GM19438 (cell line): ENCODE data around the gene GNB1L.

Experiments
- ATAC-seq: cut with Tn5 transposase; IDR thresholded peaks from one replicate; pipeline ENCODE4 v1.9.1; 2021; ENCODE audit warnings: low read depth; ENCODE audit not compliant: unreplicated experiment

The GNB1L gene

GRCh38 chr22:19755145-19755710 is 99.4 kb downstream of the GNB1L start:
- ATAC-seq = no peak

- no peak for ATAC-seq
Measured at GRCh38 chr22:19754701-19755144, 100.0 kb downstream of the GNB1L start.

- no peak for ATAC-seq
Measured at GRCh38 chr22:19753996-19754700, 100.5 kb downstream of the GNB1L start.

GRCh38 chr22:19753090-19753842 is 101.4 kb downstream of the GNB1L start:
- no peak for ATAC-seq

DNA sequence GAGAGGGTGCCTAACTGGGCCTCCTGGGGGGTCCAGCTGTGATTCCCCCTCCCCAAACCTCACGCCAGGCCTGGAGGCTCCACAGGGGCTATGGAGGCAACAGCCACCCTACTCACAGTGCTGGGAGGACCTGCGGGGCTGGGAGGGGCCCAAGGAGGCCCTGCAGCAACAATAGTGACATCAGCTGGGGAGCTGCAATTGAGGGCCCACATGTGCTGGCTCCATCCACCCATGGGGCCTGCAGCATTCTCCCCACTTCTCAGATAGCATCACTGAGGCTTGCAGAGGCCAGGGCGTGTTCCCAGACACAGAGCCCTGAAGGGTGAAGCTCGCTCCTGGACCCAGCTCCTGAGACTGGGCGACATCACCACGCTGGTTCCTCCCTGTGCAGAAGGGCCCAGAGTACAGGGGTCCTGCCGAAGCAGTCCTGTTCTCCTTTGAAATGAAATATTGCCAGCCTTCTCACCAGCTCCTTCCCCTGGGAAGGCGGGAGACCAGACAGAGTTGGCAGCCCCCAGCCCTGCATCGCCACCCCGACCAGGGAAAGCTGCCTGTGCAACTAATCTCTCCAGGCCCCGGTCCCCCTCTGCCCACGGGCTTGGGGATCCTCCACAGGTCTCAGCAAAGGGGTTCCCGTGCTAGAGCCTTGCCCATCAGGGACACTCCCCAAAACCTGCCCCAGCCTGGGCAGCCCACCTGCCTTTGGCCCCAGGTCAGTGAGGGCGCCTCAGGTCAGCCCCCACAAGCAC is 103.0 kb downstream of the GNB1L start:
- ATAC-seq = no peak

GRCh38 chr22:19750507-19751490 is 103.9 kb downstream of the GNB1L start:
- ATAC-seq = no peak

- no peak for ATAC-seq
Measured at GRCh38 chr22:19749876-19750275, 104.8 kb downstream of the GNB1L start.

DNA sequence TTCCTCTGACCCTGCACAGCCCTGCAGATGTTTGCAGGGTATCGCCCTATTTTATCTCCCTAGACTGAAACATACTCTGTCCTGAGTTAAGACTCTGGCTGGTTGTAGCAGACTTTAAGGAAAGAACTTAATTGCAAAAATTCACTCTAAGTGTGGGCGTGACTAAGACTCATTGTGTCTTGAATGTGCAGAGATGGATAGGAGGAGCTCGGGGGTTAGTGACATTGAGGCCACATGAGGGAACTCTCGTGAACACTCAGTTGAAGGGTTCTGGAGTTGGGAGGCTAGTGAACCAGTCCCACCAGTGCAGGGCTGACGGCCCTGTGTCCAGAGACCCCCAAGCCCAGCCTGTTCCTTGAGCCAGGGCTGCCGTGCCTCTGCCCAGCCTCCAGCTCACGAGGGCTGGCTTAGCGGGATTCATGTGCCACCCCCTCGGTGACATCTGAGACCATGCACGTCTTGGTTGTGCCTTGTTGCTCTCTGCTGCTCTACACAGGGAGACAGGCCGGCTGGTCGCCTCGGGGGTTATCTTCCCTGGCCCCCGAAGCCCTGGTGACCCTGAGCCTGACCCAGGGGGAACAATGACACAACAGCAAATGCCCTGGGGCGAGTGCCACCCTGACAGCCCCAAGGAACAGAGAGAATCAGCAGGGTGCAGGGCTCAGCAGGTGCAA is 105.5 kb downstream of the GNB1L start:
- no peak for ATAC-seq

GRCh38 chr22:19748139-19748538 is 106.5 kb downstream of the GNB1L start:
- ATAC-seq = no peak

DNA sequence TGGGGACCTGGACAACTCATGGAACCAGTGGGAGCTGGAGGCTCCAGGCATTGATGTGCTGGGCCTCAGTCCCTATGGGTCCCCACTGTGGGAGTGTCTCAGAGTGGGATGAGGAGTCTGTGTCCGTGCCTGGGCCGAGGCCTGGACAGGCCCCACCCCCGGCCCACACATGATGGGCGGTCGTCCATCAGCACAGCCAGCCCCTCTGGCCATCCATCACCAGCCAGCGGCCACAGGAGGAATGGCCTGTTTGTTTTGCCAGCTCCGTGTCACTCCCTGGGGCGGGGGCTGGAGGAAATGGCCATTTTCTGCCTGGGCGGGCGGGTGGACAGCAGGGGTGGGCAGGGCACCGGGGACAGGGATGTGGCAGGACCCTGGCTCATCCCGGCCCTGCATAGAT is 107.1 kb downstream of the GNB1L start:
- no peak for ATAC-seq

- ATAC-seq = no peak
Measured at GRCh38 chr22:19746726-19747125, 107.9 kb downstream of the GNB1L start.

GRCh38 chr22:19745155-19746101 is 109.2 kb downstream of the GNB1L start:
- ATAC-seq = no peak

- no peak for ATAC-seq
Measured at GRCh38 chr22:19744350-19745006, 110.2 kb downstream of the GNB1L start.

DNA sequence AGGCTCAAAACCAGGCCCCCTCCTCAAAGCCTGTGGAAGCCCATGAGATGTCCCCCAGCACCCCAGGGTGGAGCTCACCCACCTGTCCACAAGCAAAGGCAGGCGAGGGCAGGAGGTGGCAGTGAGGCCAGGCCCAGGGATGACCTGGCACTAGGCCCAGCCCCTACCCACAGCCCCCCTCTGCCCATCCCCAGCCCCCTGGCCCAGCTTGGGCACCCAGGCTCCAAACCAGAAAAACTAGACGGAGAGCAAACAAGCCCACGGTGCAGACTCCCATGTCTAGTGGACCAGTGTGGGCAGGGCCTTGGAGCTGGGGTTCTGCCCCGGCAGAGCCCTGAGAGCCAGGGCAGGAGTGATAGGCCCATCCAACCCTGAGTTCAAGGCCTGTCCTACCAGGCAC is 111.0 kb downstream of the GNB1L start:
- no peak for ATAC-seq

DNA sequence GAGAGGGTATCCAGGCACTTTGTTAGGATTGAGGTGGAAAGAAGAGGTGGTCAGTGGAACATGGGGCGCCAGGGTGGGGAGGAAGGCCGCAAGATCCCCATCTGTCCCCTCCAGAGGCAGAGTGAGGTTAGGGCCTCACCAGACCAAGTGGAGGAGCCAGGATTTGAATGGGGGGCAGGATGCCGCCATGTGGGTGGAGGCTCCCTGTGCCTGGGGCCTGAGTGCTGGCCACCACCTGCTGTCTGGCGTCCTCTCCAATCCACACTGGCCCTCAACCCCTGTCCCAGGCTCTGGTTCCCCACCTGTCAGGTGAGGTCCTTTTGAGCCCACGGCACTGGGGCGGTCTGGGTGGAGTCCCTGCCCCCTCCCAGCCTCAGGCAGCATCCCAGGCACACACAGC is 111.6 kb downstream of the GNB1L start:
- ATAC-seq = no peak

- no peak for ATAC-seq
Measured at GRCh38 chr22:19742160-19743066, 112.3 kb downstream of the GNB1L start.

DNA sequence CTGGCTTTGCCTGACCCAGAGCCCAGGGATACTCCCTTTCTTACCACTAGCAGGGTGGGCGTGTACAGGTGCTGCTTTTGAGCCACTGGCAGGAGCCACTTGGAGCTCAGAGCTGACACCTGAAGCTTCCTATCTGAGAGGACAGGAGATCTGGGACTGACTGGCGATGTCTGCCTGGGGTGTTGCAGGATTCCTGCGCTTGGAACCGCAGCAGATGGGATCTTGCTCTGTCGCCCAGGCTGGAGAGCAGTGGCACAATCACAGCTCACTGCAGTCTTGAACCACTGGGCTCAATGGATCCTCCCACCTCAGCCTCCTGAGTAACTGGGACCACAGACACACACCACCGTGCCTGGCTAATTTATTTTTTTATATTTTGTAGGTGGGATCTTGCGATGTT is 113.6 kb downstream of the GNB1L start:
- ATAC-seq = no peak
